ENCODE measurements around the gene MMAB.

DNA sequence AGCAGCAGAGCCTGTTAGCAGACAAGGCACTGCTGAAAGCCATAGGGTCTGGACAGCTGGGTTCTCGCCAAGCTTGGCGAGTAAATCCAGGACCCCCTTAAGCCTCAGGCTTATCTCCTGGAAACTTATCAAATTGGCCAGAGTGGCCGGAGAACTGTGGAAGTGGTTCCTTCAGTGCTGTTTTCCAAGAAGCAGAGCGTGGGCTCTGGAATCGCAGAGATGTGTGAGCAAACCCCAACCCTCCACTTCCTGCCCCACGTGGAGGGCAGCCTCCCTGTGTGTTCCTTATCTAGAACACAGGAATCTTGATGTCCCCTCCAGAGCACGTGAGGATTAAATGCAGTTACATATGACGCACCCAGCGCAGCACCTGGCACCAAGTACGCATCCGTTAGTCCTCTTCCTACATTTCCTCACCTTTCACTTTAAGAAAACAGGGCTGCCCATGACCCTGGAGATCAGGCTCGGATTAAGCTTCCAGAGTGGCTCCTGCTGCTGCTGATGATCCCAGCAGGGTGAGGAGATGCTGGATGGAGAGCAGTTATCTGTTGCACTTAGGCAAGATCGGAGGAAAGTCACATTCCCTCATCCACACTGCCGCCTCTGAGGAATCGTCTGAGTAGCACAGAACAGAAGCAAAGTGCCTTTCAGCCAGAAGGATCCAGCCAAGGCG lies 35.0 kb downstream of the MMAB start:
- TF ChIP-seq, protein P1, sequence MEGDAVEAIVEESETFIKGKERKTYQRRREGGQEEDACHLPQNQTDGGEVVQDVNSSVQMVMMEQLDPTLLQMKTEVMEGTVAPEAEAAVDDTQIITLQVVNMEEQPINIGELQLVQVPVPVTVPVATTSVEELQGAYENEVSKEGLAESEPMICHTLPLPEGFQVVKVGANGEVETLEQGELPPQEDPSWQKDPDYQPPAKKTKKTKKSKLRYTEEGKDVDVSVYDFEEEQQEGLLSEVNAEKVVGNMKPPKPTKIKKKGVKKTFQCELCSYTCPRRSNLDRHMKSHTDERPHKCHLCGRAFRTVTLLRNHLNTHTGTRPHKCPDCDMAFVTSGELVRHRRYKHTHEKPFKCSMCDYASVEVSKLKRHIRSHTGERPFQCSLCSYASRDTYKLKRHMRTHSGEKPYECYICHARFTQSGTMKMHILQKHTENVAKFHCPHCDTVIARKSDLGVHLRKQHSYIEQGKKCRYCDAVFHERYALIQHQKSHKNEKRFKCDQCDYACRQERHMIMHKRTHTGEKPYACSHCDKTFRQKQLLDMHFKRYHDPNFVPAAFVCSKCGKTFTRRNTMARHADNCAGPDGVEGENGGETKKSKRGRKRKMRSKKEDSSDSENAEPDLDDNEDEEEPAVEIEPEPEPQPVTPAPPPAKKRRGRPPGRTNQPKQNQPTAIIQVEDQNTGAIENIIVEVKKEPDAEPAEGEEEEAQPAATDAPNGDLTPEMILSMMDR (conservative IDR thresholded peaks at IDR 0.05; ENCODE audit: low read depth, low read length): no peak
- TF ChIP-seq EZH2phosphoT487 (IDR thresholded peaks at IDR 0.05; ENCODE audit: borderline replicate concordance, low read length) (no peak), EZH2 (IDR thresholded peaks at IDR 0.05; ENCODE audit: low read length, unreplicated experiment) (no peak)
